HEK293T (cell line): ENCODE results near the gene MBD4.

Experiments
- ARNT ChIP-seq: fragments of 450-650 bp; IDR thresholded peaks from 2 replicates; pipeline ENCODE4 v1.6.1; 2017; ENCODE audit warnings: mild to moderate bottlenecking
- BHLHE40 ChIP-seq: fragments of 450-650 bp; IDR thresholded peaks from 2 replicates; pipeline ENCODE4 v1.6.1; 2016; ENCODE audit warnings: mild to moderate bottlenecking, moderate library complexity, borderline replicate concordance
- ELF4 ChIP-seq: fragments of 450-650 bp; IDR thresholded peaks from 2 replicates; pipeline ENCODE4 v1.6.1; 2017; ENCODE audit warnings: antibody characterized with exemption
- FOXA1 ChIP-seq: fragments of 450-650 bp; IDR thresholded peaks from 2 replicates; pipeline ENCODE4 v1.6.1; 2016; ENCODE audit warnings: mild to moderate bottlenecking
- FOXK2 ChIP-seq: fragments of 450-650 bp; IDR thresholded peaks from 2 replicates; pipeline ENCODE4 v1.6.1; 2016; ENCODE audit warnings: mild to moderate bottlenecking
- FOXM1 ChIP-seq: fragments of 450-650 bp; IDR thresholded peaks from 2 replicates; pipeline ENCODE4 v1.6.1; 2017; ENCODE audit warnings: mild to moderate bottlenecking, borderline replicate concordance
- L3MBTL2 ChIP-seq: fragments of 450-650 bp; conservative IDR thresholded peaks from 2 replicates; pipeline ENCODE4 v1.6.1; 2016; ENCODE audit warnings: mild to moderate bottlenecking
- LEF1 ChIP-seq: fragments of 450-650 bp; IDR thresholded peaks from 2 replicates; pipeline ENCODE4 v1.6.1; 2017; ENCODE audit warnings: mild to moderate bottlenecking, borderline replicate concordance
- SP1 ChIP-seq: fragments of 450-650 bp; IDR thresholded peaks from 2 replicates; pipeline ENCODE4 v1.6.1; 2017
- TARDBP ChIP-seq: fragments of 450-650 bp; IDR thresholded peaks from 2 replicates; pipeline ENCODE4 v1.6.1; 2016
- ZNF384 ChIP-seq: fragments of 450-650 bp; IDR thresholded peaks from 2 replicates; pipeline ENCODE4 v1.6.1; 2016

DNA sequence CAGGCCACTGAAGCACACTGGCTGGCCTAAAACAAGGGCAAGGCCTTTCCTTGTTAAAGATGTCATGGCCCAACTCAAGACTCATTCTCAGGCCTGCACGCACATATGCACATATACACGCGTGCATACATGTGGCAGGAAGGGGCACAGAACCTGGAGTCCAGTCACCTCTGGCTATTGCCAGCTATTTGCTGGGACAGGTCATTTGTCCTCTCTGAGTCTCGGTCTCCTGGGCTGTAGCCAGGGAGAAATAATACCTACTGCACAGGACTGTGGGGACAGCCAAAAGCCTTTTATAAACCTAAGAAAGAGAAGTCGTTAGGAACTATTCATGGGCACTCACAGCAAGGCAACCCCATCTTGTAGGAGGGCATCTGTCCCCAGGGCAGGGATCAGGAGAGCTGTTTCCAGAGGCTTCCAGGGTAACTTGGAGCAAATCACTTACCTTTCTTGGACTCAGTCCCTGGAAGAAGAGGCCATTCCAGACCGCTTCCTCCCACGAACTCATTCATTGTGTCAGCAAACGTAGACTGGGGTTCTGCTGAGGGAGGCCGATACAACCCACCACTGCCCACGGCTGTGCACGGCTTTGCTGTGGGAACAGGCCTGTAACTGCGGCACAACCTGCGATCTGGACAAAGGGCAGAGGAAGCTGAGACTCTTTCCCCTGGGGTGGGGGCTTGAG lies 47.6 kb upstream of the MBD4 start:
- TF ChIP-seq FOXM1 (no peak), L3MBTL2 (no peak), FOXA1 (no peak), TARDBP (no peak), SP1 (no peak), ZNF384 (no peak), BHLHE40 (no peak), FOXK2 (no peak), LEF1 (no peak), ARNT (no peak), ELF4 (no peak)
